ENCODE results near the gene GPM6B.

The GPM6B gene

GRCh38 chrX:13761606-13762414 is 55.1 kb downstream of the GPM6B start:
- peaks cover 29% of the 10 kb centered on the region for H3K4me1 Mint-ChIP-seq
- H3K27ac Mint-ChIP-seq: no peak overlapping the region
- DNase-seq (ENCODE audit: low spot score in 2 of 2) (no peak), ATAC-seq (peak; percentile 81)
- no peak overlapping the region for H3K4me3 Mint-ChIP-seq
- H3K9me3 Mint-ChIP-seq: no peaks in the 10 kb centered on the region
- peaks cover 96% of the 10 kb centered on the region for H3K36me3 Mint-ChIP-seq

- Mint-ChIP-seq H3K27ac (no peak overlapping the region), H3K4me1 (peaks cover 18% of the 10 kb centered on the region)
Observed at GRCh38 chrX:13760426-13760825, 56.5 kb downstream of the GPM6B start.

GRCh38 chrX:13759152-13759718 is 57.7 kb downstream of the GPM6B start:
- Mint-ChIP-seq H3K27ac (peak overlapping the region; percentile 21), H3K4me3 (no peak overlapping the region), H3K36me3 (peaks cover 99% of the 10 kb centered on the region), H3K4me1 (peaks cover 18% of the 10 kb centered on the region), H3K9me3 (no peaks in the 10 kb centered on the region)
- no peak for DNase-seq (ENCODE audit: low spot score in 2 of 2)
- ATAC-seq: no peak

More at GRCh38 chrX:13760426-13760825, 56.5 kb downstream of the GPM6B start:
- Mint-ChIP-seq H3K9me3 (no peaks in the 10 kb centered on the region), H3K36me3 (peaks cover 96% of the 10 kb centered on the region), H3K4me3 (no peak overlapping the region)
- no peak for ATAC-seq
- no peak for DNase-seq (ENCODE audit: low spot score in 2 of 2)

- DNase-seq (ENCODE audit: low spot score in 2 of 2) (no peak), ATAC-seq (no peak)
- no peak overlapping the region for H3K4me3 Mint-ChIP-seq
- peaks cover 27% of the 10 kb centered on the region for H3K4me1 Mint-ChIP-seq
- no peaks in the 10 kb centered on the region for H3K9me3 Mint-ChIP-seq
- H3K27ac Mint-ChIP-seq: no peak overlapping the region
- H3K36me3 Mint-ChIP-seq: peaks cover 99% of the 10 kb centered on the region
Observed at GRCh38 chrX:13756381-13756780, 60.5 kb downstream of the GPM6B start.

- H3K4me3 Mint-ChIP-seq: no peak overlapping the region
- no peaks in the 10 kb centered on the region for H3K9me3 Mint-ChIP-seq
- peaks cover 99% of the 10 kb centered on the region for H3K36me3 Mint-ChIP-seq
- DNase-seq (ENCODE audit: low spot score in 2 of 2) (no peak), ATAC-seq (peak; percentile 71)
- H3K27ac Mint-ChIP-seq: no peak overlapping the region
- H3K4me1 Mint-ChIP-seq: peaks cover 17% of the 10 kb centered on the region
Observed at GRCh38 chrX:13755254-13755653, 61.6 kb downstream of the GPM6B start.

- no peak for ATAC-seq
- peaks cover 99% of the 10 kb centered on the region for H3K36me3 Mint-ChIP-seq
- no peaks in the 10 kb centered on the region for H3K9me3 Mint-ChIP-seq
Observed at GRCh38 chrX:13754765-13755164, 62.1 kb downstream of the GPM6B start.

GRCh38 chrX:13752646-13753045 is 64.2 kb downstream of the GPM6B start:
- no peak for ATAC-seq
- Mint-ChIP-seq H3K4me1 (peaks cover 14% of the 10 kb centered on the region), H3K27ac (peak overlapping the region; percentile 58)

More at GRCh38 chrX:13754765-13755164, 62.1 kb downstream of the GPM6B start:
- no peak overlapping the region for H3K27ac Mint-ChIP-seq
- peaks cover 16% of the 10 kb centered on the region for H3K4me1 Mint-ChIP-seq
- DNase-seq (ENCODE audit: low spot score in 2 of 2): no peak
- H3K4me3 Mint-ChIP-seq: no peak overlapping the region

GRCh38 chrX:13752141-13752540 is 64.8 kb downstream of the GPM6B start:
- no peak overlapping the region for H3K4me3 Mint-ChIP-seq
- ATAC-seq (no peak), DNase-seq (ENCODE audit: low spot score in 2 of 2) (no peak)
- H3K36me3 Mint-ChIP-seq: peaks cover 96% of the 10 kb centered on the region
- H3K9me3 Mint-ChIP-seq: no peaks in the 10 kb centered on the region
- H3K27ac Mint-ChIP-seq: no peak overlapping the region
- peaks cover 20% of the 10 kb centered on the region for H3K4me1 Mint-ChIP-seq

More at GRCh38 chrX:13752646-13753045, 64.2 kb downstream of the GPM6B start:
- H3K4me3 Mint-ChIP-seq: no peak overlapping the region
- DNase-seq (ENCODE audit: low spot score in 2 of 2): no peak
- H3K9me3 Mint-ChIP-seq: no peaks in the 10 kb centered on the region
- H3K36me3 Mint-ChIP-seq: peaks cover 98% of the 10 kb centered on the region

- Mint-ChIP-seq H3K36me3 (peaks cover 96% of the 10 kb centered on the region), H3K4me3 (no peak overlapping the region), H3K4me1 (peaks cover 24% of the 10 kb centered on the region), H3K9me3 (no peaks in the 10 kb centered on the region), H3K27ac (no peak overlapping the region)
- ATAC-seq: peak; percentile 79
- DNase-seq (ENCODE audit: low spot score in 2 of 2): no peak
Observed at GRCh38 chrX:13750812-13751211, 66.1 kb downstream of the GPM6B start.

GRCh38 chrX:13750204-13750603 is 66.7 kb downstream of the GPM6B start:
- no peak overlapping the region for H3K27ac Mint-ChIP-seq
- no peak overlapping the region for H3K4me3 Mint-ChIP-seq
- peaks cover 24% of the 10 kb centered on the region for H3K4me1 Mint-ChIP-seq
- no peaks in the 10 kb centered on the region for H3K9me3 Mint-ChIP-seq
- peak; percentile 54 for ATAC-seq
- DNase-seq (ENCODE audit: low spot score in 2 of 2): no peak
- H3K36me3 Mint-ChIP-seq: peaks cover 96% of the 10 kb centered on the region

GRCh38 chrX:13748486-13748885 is 68.4 kb downstream of the GPM6B start:
- Mint-ChIP-seq H3K27ac (peak overlapping the region; percentile 32), H3K4me3 (no peak overlapping the region), H3K4me1 (peaks cover 24% of the 10 kb centered on the region), H3K36me3 (peaks cover 95% of the 10 kb centered on the region), H3K9me3 (no peaks in the 10 kb centered on the region)
- DNase-seq (ENCODE audit: low spot score in 2 of 2) (no peak), ATAC-seq (no peak)

GRCh38 chrX:13747836-13748235 is 69.1 kb downstream of the GPM6B start:
- Mint-ChIP-seq H3K27ac (no peak overlapping the region), H3K36me3 (peaks cover 93% of the 10 kb centered on the region), H3K4me1 (peaks cover 19% of the 10 kb centered on the region), H3K9me3 (no peaks in the 10 kb centered on the region), H3K4me3 (no peak overlapping the region)
- ATAC-seq (no peak), DNase-seq (ENCODE audit: low spot score in 2 of 2) (no peak)

GRCh38 chrX:13742397-13743176 is 74.3 kb downstream of the GPM6B start:
- Mint-ChIP-seq H3K4me1 (peaks cover 21% of the 10 kb centered on the region), H3K27ac (peak overlapping the region; percentile 54), H3K4me3 (peak overlapping the region; percentile 54), H3K9me3 (no peaks in the 10 kb centered on the region), H3K36me3 (peaks cover 90% of the 10 kb centered on the region)
- ATAC-seq (peak; percentile 96), DNase-seq (ENCODE audit: low spot score in 2 of 2) (peak; percentile 9 to 60)

- Mint-ChIP-seq H3K9me3 (no peaks in the 10 kb centered on the region), H3K27ac (no peak overlapping the region), H3K36me3 (peaks cover 92% of the 10 kb centered on the region), H3K4me3 (peak overlapping the region; percentile 54), H3K4me1 (peaks cover 12% of the 10 kb centered on the region)
- DNase-seq (ENCODE audit: low spot score in 2 of 2) (no peak), ATAC-seq (no peak)
Observed at GRCh38 chrX:13741695-13742094, 75.2 kb downstream of the GPM6B start.

Data from stimulated activated effector memory CD8-positive, alpha-beta T cell treated with anti-CD3 and anti-CD28 coated beads, Interleukin-12 subunit alpha, Interleukin-12 subunit beta, amount 100 ng/mL, for 72 hours (primary cell).